SK-N-MC (cell line): ENCODE measurements around the gene EEF2.
"Not testable (repeated sequence)": the region's sequence is repeated elsewhere in the genome, so short reads cannot be mapped to it uniquely, and the experiment has no call there.

Source experiments
- DNase-seq: peaks from one replicate; pipeline ENCODE4 v3.0.0-alpha.2; 2011; ENCODE audit warnings: low read depth, low spot score
- H3K27ac ChIP-seq: fragments of 200-600 bp; sonication (generic); 2 replicates; pipeline ENCODE4 v1.5.1; 2016; ENCODE audit warnings: mixed run types
- H3K36me3 ChIP-seq: fragments of 200-600 bp; sonication (generic); 2 replicates; pipeline ENCODE4 v1.6.1; 2017; ENCODE audit warnings: antibody characterized with exemption, low read length, mixed read lengths; ENCODE audit not compliant: insufficient read depth
- H3K4me3 ChIP-seq: fragments of 200-600 bp; sonication (generic); 2 replicates; pipeline ENCODE4 v1.5.1; 2016
- H3K9ac ChIP-seq: fragments of 200-600 bp; sonication (generic); 2 replicates; pipeline ENCODE4 v1.8.0; 2017; ENCODE audit warnings: mixed run types, mixed read lengths; ENCODE audit not compliant: insufficient read length
- H3K9me3 ChIP-seq: fragments of 200-600 bp; sonication (generic); 2 replicates; pipeline ENCODE4 v1.6.1; 2017; ENCODE audit warnings: low read depth, mild to moderate bottlenecking, antibody characterized with exemption, low read length, moderate library complexity, mixed read lengths
- EZH2 ChIP-seq: fragments of 200-600 bp; sonication (generic); IDR thresholded peaks from one replicate; pipeline ENCODE4 v1.6.1; 2017; ENCODE audit warnings: antibody characterized with exemption
- FOXP2 ChIP-seq: optimal IDR thresholded peaks from 2 replicates; pipeline ENCODE3; 2011; ENCODE audit warnings: mild to moderate bottlenecking, moderate library complexity; ENCODE audit not compliant: insufficient read depth; ENCODE audit errors: extremely low read length, control extremely low read depth
- POLR2AphosphoS5 ChIP-seq: IDR thresholded peaks from 2 replicates; pipeline ENCODE4 v1.6.1; 2012; ENCODE audit warnings: mild to moderate bottlenecking, low read depth, low read length, borderline replicate concordance

The EEF2 gene

DNA sequence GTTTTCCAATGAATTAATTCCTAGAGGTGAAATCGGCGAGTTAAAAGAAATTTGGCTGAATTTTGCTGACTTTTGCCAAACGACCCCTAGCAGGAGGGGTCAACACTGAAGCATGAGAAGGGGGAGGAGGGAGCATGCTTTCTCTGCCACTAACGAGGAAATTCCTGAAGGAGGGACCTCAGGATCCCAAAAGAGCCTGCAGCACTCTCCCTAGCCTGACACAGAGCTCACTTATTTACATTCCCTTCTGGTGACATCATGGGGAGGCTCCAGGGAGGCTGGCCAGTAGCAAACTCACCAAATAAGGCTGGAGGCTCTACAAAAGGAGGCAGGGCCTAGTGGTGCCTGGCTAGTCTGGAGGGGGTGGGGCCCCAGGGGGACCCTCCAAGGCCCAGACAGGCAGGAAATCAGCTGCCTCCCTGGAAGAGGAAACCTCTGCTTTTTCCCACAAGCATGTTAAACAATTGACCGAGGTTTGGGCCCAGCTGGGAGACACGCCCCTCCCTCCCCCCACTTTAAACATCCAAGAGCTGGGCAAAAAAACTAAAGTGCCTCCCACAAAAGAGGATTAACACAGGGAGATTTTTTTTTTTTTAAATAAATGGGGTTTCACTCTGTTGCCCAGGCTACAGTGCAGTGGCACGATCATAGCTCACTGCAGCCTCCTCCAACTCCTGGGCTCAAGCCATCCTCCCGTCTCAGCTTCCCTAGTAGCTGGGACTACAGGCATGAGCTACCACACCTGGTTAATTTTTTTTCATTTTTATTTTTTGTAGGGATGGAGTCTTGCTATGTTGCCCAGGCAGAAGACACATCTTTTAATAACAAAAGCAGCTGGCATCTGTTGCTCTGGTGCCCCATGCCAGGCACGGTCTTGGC, 16.5 kb downstream of the EEF2 start:
- TF ChIP-seq FOXP2: peak; percentile 68
- TF ChIP-seq EZH2: no peak
- no peak for TF ChIP-seq POLR2AphosphoS5
- H3K27ac ChIP-seq: peak overlapping the region; percentile 92
- peaks cover 22% of the 10 kb centered on the region; the same call in 1 of the 2 replicates for H3K36me3 ChIP-seq
- H3K9me3 ChIP-seq: no peaks in the 10 kb centered on the region
- H3K9ac ChIP-seq: peak overlapping the region; percentile 98
- peak overlapping the region; percentile 93 for H3K4me3 ChIP-seq
- DNase-seq: peak; percentile 88

DNA sequence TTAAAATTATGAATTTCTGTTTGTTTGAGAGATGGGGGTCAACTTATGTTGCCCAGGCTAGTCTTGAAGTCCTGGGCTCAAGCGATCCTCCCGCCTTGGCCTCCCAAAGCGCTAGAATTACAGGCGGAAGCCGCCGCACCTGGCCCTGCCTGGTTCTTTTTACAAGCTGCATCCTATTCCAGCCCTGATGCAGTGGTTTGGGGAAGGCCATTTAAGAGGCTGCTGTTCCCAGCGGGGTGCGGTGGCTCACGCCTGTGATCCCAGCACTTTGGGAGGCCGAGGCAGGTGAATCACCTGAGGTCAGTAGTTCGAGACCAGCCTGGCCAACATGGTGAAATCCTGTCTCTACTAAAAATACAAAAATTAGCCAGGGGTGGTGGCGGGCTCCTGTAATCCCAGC, 17.3 kb downstream of the EEF2 start:
- Histone ChIP-seq H3K27ac (peak overlapping the region; percentile 92), H3K9ac (peak overlapping the region; percentile 62), H3K36me3 (peaks cover 30% of the 10 kb centered on the region; the same call in 1 of the 2 replicates)
- not testable (repeated sequence) for H3K9me3 ChIP-seq, H3K4me3 ChIP-seq, DNase-seq

DNA sequence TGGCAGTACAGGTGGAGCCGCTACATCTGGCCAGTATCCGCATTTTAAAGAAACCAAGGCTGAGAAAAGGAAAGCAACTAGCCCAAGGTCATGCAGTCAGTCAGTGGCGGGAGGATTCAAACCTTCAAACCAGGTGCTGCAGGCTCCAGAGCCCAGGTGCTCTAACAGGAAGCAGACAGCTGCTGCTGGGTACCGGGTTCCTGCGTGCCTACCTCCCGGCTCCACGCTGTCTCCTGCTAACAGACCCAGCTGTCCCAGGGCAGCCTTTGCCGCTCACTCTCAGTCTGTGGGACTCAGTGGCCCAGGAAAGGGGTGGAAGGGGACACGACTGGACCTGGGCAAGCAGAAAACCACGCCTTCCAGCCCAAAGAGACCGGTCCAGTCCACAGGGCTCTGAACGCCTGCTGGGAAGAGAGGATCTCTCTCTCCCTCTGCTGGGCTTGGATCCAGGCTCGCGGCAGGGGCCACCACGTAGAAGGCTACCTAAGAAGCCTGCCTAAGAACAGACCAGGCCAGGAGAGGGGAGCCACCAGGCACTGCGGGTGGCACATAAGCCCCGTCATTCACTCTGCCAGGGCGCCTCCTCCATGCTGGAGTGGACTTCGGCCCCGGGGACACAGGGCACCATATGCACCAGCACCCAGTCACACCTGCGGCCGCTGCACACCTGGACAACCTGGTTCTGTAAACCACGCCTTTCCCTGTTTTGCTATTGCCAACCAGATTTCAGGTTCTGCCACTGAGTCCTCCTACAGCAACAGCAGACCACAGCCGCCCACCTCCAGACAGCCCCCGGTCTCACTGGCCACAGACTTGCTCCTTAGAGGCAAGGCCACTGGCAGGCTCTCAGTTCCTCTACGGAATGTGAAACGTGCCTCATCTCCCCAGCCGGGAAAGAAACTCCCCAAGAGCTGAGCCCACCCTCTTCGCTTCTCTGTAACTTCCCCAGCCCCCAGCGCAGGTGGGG, 18.9 kb downstream of the EEF2 start:
- no peak for DNase-seq
- Histone ChIP-seq H3K9me3 (no peaks in the 10 kb centered on the region), H3K27ac (no peak overlapping the region), H3K9ac (no peak overlapping the region), H3K4me3 (no peak overlapping the region), H3K36me3 (peaks cover 32% of the 10 kb centered on the region; the same call in 1 of the 2 replicates)
- TF ChIP-seq EZH2 (no peak), FOXP2 (no peak), POLR2AphosphoS5 (no peak)

- Histone ChIP-seq H3K9me3 (no peaks in the 10 kb centered on the region), H3K9ac (no peak overlapping the region), H3K27ac (no peak overlapping the region), H3K36me3 (peaks cover 37% of the 10 kb centered on the region; the same call in 1 of the 2 replicates), H3K4me3 (no peak overlapping the region)
- no peak for DNase-seq
- TF ChIP-seq FOXP2 (no peak), EZH2 (no peak), POLR2AphosphoS5 (no peak)
These were observed 20.7 kb downstream of the EEF2 start for GRCh38 chr19:3964256-3965194.

DNA sequence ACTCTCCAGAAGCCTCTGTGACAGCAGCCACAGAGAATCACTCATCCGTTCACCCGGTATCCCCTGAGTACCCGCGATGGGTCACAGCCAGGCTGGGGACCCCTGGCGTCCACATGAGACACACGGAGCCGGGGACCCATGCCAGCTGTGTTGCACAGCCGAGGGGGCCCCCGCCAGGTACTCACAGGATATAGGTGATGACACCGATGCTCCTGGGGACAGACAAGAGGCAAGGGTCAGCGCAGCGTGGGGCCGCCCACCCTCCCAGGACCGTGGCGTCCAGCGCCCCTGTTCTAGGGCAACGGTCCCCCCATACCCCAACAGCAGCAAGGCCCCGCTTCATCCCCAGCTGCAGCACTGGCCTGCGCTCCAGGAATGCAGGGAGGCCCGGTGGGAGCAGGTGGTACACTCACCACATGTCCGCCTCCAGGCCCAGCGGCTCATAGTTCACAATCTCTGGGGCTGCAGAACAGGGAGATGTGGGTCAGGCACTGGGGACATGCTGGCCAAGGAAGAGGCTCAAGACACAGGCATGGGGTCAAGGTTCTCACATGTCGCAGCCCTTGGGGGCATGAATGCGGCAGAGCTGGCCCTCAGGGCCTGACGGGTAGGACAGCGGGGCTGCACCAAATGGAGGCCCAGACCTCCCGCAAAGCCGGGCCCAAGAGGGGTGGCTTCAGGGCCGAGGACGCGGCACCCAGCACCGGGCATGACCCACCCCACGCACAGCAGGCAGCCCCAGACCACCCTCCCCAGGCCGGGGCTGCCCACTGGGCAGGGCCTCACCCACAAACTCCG, 21.6 kb downstream of the EEF2 start:
- no peak for TF ChIP-seq POLR2AphosphoS5
- TF ChIP-seq FOXP2: no peak
- TF ChIP-seq EZH2: no peak
- no peak overlapping the region for H3K9ac ChIP-seq
- peaks cover 37% of the 10 kb centered on the region; the same call in 1 of the 2 replicates for H3K36me3 ChIP-seq
- no peak for DNase-seq
- H3K4me3 ChIP-seq: no peak overlapping the region
- H3K9me3 ChIP-seq: no peaks in the 10 kb centered on the region
- H3K27ac ChIP-seq: no peak overlapping the region

DNA sequence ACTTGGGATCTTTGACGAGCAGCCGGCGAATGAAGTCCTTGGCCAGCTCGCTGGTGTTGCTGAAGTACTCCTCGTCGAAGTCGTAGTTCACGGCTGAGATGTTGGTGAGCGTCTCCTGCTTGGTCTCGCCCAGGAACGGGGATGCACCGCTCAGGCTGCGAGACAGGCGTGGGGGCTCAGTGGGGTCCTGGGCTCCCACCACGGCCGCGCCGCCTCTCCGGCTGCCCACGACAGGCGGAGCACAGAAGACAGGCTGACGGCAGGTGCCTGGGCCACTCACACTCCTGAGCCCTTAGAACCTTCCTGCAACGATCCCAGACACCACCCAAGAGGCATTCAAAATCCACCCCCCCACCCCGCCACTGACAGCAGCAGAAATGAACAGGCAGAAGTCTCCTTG, 24.3 kb downstream of the EEF2 start:
- TF ChIP-seq EZH2: no peak
- no peak for TF ChIP-seq POLR2AphosphoS5
- no peak for TF ChIP-seq FOXP2
- Histone ChIP-seq H3K27ac (no peak overlapping the region), H3K9ac (no peak overlapping the region), H3K36me3 (peaks cover 22% of the 10 kb centered on the region; the same call in 1 of the 2 replicates), H3K9me3 (no peaks in the 10 kb centered on the region), H3K4me3 (no peak overlapping the region)
- no peak for DNase-seq

DNA sequence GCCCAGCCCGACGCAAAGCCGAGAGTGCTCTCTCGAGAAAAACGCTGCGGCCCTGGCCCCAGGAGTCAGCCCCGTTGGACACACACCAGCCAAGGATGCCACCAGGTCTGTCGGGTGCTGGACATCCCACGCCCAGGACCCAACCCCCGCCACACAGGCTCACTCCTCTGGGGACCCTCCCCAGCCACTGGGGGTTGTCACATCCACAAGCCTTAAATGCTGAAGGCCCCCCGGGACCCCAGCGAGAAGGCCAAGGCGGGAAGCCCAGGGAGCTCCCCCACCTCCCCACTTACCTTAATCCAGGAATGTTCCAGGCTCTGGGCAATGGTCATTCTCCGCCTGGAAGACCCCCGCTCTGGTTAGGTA, 25.5 kb downstream of the EEF2 start:
- Histone ChIP-seq H3K9ac (no peak overlapping the region), H3K36me3 (peaks cover 18% of the 10 kb centered on the region; the same call in 1 of the 2 replicates), H3K9me3 (no peaks in the 10 kb centered on the region), H3K4me3 (no peak overlapping the region), H3K27ac (no peak overlapping the region)
- no peak for DNase-seq
- TF ChIP-seq EZH2: no peak
- TF ChIP-seq POLR2AphosphoS5: no peak
- no peak for TF ChIP-seq FOXP2
